Vagina (tissue), 2 donors: ENCODE data around the gene HIRA.

Source experiments
- CTCF ChIP-seq, 3 experiments: fragments of 450-650 bp in 2 of 3; fragments of 200-600 bp in 1 of 3; sonication (generic) in 1 of 3; IDR thresholded peaks; one replicate each; pipeline ENCODE4 v1.5.1; 2017 to 2019; ENCODE audit warnings: antibody characterized with exemption in 3 of 3, mild to moderate bottlenecking in 2 of 3, moderate library complexity in 2 of 3
- POLR2A ChIP-seq, 2 donors: fragments of 450-650 bp; IDR thresholded peaks; one replicate each; pipeline ENCODE4 v1.6.1; 2017; ENCODE audit warnings: antibody characterized with exemption in 2 of 2, mild to moderate bottlenecking in 2 of 2, moderate library complexity in 2 of 2
- POLR2AphosphoS5 ChIP-seq, 2 donors: sonication (generic); formaldehyde crosslinking; IDR thresholded peaks; one replicate each; pipeline ENCODE4 v1.9.0; 2017; ENCODE audit warnings: antibody characterized with exemption in 2 of 2, mild to moderate bottlenecking in 2 of 2, low read depth in 1 of 2; ENCODE audit not compliant: insufficient read depth in 1 of 2

- TF ChIP-seq CTCF (IDR thresholded peaks at IDR 0.05) (no peak), POLR2A (IDR thresholded peaks at IDR 0.05) (no peak), POLR2AphosphoS5 (IDR thresholded peaks at IDR 0.05; ENCODE audit: insufficient read depth in 1 of 2, low read depth in 1 of 2) (no peak)
Observed at GRCh38 chr22:19466126-19466716, 34.7 kb upstream of the HIRA start.
